ENCODE measurements around the gene KMT2B.
A peak's percentile ranks its signal among the peaks of the same experiment; 100 is the strongest.

KMT2B gene

DNA sequence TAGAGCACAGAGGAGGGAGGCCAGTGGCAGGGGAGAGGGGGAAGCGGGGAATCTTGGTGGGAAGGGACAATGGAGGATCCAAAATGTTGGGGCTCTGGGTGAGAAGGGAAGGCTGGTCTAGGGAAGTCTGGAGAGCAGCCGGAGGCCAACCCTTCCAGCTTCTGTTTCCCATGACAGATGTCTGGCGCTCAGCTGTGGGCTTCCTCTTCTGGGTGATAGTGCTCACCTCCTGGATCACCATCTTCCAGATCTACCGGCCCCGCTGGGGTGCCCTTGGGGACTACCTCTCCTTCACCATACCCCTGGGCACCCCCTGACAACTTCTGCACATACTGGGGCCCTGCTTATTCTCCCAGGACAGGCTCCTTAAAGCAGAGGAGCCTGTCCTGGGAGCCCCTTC, 28.7 kb downstream of the KMT2B start:
- Histone ChIP-seq H3K36me3 (ENCODE audit: insufficient read depth, low read length) (peaks cover 9% of the 10 kb centered on the region), H3K4me3 (ENCODE audit: low read length) (peak overlapping the region; percentile 72), H3K27ac (ENCODE audit: low read depth, low read length) (no peak overlapping the region), H3K4me1 (ENCODE audit: insufficient read depth, low read length) (no peaks in the 10 kb centered on the region; the same call in 1 of the 2 replicates), H3K9ac (ENCODE audit: low read depth, low read length) (no peak overlapping the region; the same call in 1 of the 2 replicates), H3K9me3 (ENCODE audit: insufficient read depth, low read depth, low read length) (no peaks in the 10 kb centered on the region), H3K27me3 (ENCODE audit: insufficient read depth, low read length) (no peaks in the 10 kb centered on the region)
- 94% methylated on average over 5 of the region's 5 CpGs for WGBS

DNA sequence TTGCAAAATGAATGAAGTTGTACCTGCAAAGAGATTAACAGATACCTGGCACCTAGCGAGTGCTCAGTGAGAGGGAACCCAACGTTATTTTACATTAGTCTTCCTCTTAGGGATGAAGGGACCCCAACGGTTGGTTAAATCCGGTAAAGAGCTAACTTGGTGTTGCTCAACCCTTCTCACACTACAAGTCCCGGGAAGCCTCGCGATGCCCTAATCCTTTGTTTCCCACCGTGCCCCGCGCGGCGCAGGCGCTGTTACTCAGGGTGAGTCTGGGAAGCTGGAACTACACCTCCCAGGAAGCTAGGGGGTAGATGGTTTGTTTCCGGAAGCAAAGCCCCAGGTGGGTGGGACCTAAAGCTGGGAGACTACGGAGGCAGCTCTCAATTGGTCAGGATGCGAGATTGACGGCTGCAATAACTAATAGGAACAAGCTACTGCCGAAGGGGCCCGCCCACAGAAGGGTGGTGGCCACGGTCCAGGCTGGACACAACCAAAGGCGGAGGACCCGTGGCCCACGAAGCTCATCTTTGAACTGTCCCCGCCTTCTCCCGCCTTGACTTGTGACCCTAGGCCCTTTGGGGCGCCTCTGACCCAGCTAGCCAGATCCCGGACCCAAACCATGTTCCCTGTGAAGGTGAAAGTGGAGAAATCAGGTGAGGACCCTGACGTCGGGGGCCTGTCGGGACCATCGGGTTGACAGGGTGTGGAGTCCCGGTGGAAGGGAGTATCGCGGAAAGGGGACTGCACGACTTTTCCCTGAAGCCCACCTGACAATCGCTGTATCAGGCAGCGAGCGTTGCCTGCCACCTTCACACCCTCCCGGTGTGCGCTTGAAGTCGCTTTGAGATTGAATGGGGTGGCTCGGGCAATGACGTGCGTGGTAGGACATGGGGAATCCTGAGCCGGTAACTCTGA, 30.6 kb downstream of the KMT2B start, which contains the start of gene LIN37:
LIN37 (plus strand) TSS at position 471 of the 915 bp plus-strand sequence; CDS start at position 620, 149 bp downstream.
- Histone ChIP-seq H3K36me3 (ENCODE audit: insufficient read depth, low read length) (peaks cover 3% of the 10 kb centered on the region; the same call in 1 of the 2 replicates), H3K9me3 (ENCODE audit: insufficient read depth, low read depth, low read length) (no peaks in the 10 kb centered on the region), H3K4me1 (ENCODE audit: insufficient read depth, low read length) (no peaks in the 10 kb centered on the region; the same call in 1 of the 2 replicates), H3K4me3 (ENCODE audit: low read length) (peak within 1 kb of the TSS; percentile 85), H3K27ac (ENCODE audit: low read depth, low read length) (0 out of 2 replicates have a peak within 1 kb of the TSS, but pooled peaks have one; percentile 36), H3K27me3 (ENCODE audit: insufficient read depth, low read length) (no peaks in the 10 kb centered on the region), H3K9ac (ENCODE audit: low read depth, low read length) (peak within 1 kb of the TSS; percentile 62)
- WGBS, result 2% methylated on average over 42 of the region's 45 CpGs

DNA sequence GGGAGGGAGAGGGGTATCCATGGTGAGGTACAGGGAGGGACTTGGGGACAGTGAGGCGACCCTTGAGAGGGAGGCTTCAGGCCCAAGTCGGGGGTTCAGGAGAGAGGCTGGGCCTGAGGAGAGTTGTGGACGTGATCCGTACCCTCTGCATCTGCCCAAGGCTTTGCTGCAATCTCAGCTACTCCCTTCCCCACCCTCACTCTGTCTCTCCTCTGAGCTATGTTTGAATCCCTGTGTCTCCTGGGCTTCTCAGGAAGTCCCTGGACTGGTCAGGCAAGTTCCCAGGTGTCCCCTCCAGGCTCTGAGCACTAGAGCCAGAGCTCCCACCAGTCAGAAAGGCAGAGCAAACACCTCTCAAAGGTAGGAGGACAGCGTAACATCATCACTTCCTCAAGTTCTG, 32.4 kb downstream of the KMT2B start:
- WGBS, result 95% methylated on average over 5 of the region's 5 CpGs
- Histone ChIP-seq H3K4me1 (ENCODE audit: insufficient read depth, low read length) (no peaks in the 10 kb centered on the region; the same call in 1 of the 2 replicates), H3K9me3 (ENCODE audit: insufficient read depth, low read depth, low read length) (no peaks in the 10 kb centered on the region), H3K36me3 (ENCODE audit: insufficient read depth, low read length) (peaks cover 3% of the 10 kb centered on the region; the same call in 1 of the 2 replicates), H3K27me3 (ENCODE audit: insufficient read depth, low read length) (peaks cover 3% of the 10 kb centered on the region), H3K9ac (ENCODE audit: low read depth, low read length) (no peak overlapping the region), H3K27ac (ENCODE audit: low read depth, low read length) (no peak overlapping the region), H3K4me3 (ENCODE audit: low read length) (no peak overlapping the region)

GRCh38 chr19:35751839-35752745, 34.3 kb downstream of the KMT2B start:
- Histone ChIP-seq H3K9me3 (ENCODE audit: insufficient read depth, low read depth, low read length) (no peaks in the 10 kb centered on the region), H3K9ac (ENCODE audit: low read depth, low read length) (no peak overlapping the region), H3K27ac (ENCODE audit: low read depth, low read length) (no peak overlapping the region), H3K27me3 (ENCODE audit: insufficient read depth, low read length) (peaks cover 19% of the 10 kb centered on the region), H3K36me3 (ENCODE audit: insufficient read depth, low read length) (no peaks in the 10 kb centered on the region; the same call in 1 of the 2 replicates), H3K4me1 (ENCODE audit: insufficient read depth, low read length) (peaks cover 7% of the 10 kb centered on the region; the same call in 1 of the 2 replicates), H3K4me3 (ENCODE audit: low read length) (no peak overlapping the region)
- 92% methylated on average over 13 of the region's 14 CpGs for WGBS

DNA sequence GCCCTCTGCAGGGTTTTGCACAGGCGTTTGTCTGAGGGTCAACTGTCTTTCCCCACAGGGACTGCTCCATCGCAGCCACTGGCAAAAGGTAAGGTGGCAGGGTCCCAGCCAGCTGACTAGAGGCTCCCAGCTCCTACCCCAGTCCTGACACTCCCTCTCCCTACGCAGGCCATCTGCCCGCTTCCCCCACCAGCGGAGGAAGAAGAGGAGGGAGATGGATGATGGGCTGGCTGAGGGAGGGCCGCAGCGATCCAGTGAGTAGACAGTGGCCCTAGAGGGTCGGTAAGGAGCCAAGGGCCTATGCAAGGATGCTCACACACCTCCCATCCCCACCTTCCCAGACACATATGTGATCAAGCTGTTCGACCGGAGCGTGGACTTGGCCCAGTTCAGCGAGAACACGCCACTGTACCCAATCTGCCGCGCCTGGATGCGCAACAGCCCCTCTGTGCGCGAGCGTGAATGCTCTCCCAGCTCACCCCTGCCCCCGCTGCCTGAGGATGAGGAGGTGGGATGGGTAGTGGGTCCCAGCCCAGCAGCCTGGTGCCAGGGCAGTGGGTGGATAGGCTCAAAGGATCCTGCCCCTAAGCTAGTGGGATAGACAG, 35.0 kb downstream of the KMT2B start:
- no peak overlapping the region for H3K4me3 ChIP-seq (ENCODE audit: low read length)
- whole genome bisulfite sequencing, result 95% methylated on average over 19 of the region's 20 CpGs

GRCh38 chr19:35753634-35754369, 36.0 kb downstream of the KMT2B start:
- H3K27me3 ChIP-seq (ENCODE audit: insufficient read depth, low read length), result peaks cover 19% of the 10 kb centered on the region
- H3K4me3 ChIP-seq (ENCODE audit: low read length), result no peak overlapping the region
- peaks cover 9% of the 10 kb centered on the region; the same call in 1 of the 2 replicates for H3K4me1 ChIP-seq (ENCODE audit: insufficient read depth, low read length)
- WGBS, result 94% methylated on average over 20 of the region's 20 CpGs
- no peak overlapping the region for H3K27ac ChIP-seq (ENCODE audit: low read depth, low read length)
- no peaks in the 10 kb centered on the region for H3K36me3 ChIP-seq (ENCODE audit: insufficient read depth, low read length)
- no peak overlapping the region for H3K9ac ChIP-seq (ENCODE audit: low read depth, low read length)
- H3K9me3 ChIP-seq (ENCODE audit: insufficient read depth, low read depth, low read length), result no peaks in the 10 kb centered on the region

More for the DNA sequence above, 35.0 kb downstream of the KMT2B start:
- Histone ChIP-seq H3K27ac (ENCODE audit: low read depth, low read length) (no peak overlapping the region), H3K4me1 (ENCODE audit: insufficient read depth, low read length) (peaks cover 9% of the 10 kb centered on the region; the same call in 1 of the 2 replicates), H3K36me3 (ENCODE audit: insufficient read depth, low read length) (no peaks in the 10 kb centered on the region), H3K9me3 (ENCODE audit: insufficient read depth, low read depth, low read length) (no peaks in the 10 kb centered on the region), H3K9ac (ENCODE audit: low read depth, low read length) (no peak overlapping the region), H3K27me3 (ENCODE audit: insufficient read depth, low read length) (peaks cover 19% of the 10 kb centered on the region)

DNA sequence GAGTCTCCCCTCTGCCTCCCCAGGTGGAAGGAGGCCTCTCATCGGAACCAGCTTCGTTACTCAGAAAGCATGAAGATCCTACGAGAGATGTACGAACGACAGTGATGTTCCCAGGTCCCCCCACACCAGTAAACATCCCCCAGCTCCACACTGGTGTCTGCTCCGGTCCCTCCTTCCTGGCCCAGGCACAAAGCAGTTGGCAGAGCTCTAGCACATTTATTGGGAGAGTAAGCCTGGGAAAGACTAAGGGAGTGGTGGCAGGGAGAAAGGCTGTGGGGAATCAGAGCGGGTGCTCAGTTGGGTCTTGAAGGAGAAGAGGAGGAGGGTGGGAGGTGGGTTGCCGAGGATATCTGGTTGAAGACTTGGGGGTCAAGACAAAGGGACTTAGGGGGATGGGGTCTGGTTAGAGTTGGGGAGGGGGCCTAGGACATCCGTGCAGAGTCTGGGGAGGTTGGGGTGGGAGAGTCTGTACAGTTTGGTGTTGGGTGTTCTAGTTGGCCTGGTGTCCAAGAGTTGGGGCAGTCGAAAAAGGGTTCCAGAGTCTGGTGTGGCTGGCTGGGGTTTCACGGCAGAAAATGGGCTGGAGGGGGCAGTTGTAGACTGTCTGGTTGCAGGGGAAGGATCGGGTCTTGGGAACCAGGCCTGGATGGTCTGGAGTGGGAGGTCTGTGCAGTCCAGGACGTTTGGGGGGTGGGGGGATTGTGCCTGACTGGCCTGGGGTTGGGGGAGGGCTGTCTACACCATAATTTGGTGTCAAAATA, 36.7 kb downstream of the KMT2B start:
- 88% methylated on average over 13 of the region's 13 CpGs for WGBS
- H3K27ac ChIP-seq (ENCODE audit: low read depth, low read length), result no peak overlapping the region
- no peaks in the 10 kb centered on the region for H3K9me3 ChIP-seq (ENCODE audit: insufficient read depth, low read depth, low read length)

GRCh38 chr19:35755131-35755549, 37.3 kb downstream of the KMT2B start:
- H3K4me1 ChIP-seq (ENCODE audit: insufficient read depth, low read length), result peaks cover 9% of the 10 kb centered on the region; the same call in 1 of the 2 replicates
- H3K27ac ChIP-seq (ENCODE audit: low read depth, low read length), result no peak overlapping the region
- H3K27me3 ChIP-seq (ENCODE audit: insufficient read depth, low read length), result peaks cover 19% of the 10 kb centered on the region
- no peaks in the 10 kb centered on the region for H3K9me3 ChIP-seq (ENCODE audit: insufficient read depth, low read depth, low read length)
- 41% methylated on average over 17 of the region's 17 CpGs for WGBS
- peak overlapping the region; percentile 3; the same call in 1 of the 2 replicates for H3K9ac ChIP-seq (ENCODE audit: low read depth, low read length)
- H3K36me3 ChIP-seq (ENCODE audit: insufficient read depth, low read length), result peaks cover 3% of the 10 kb centered on the region; the same call in 1 of the 2 replicates
- H3K4me3 ChIP-seq (ENCODE audit: low read length), result peak overlapping the region; percentile 56

More for the DNA sequence above, 36.7 kb downstream of the KMT2B start:
- peaks cover 19% of the 10 kb centered on the region for H3K27me3 ChIP-seq (ENCODE audit: insufficient read depth, low read length)
- H3K36me3 ChIP-seq (ENCODE audit: insufficient read depth, low read length), result no peaks in the 10 kb centered on the region
- no peak overlapping the region for H3K4me3 ChIP-seq (ENCODE audit: low read length)
- peaks cover 9% of the 10 kb centered on the region; the same call in 1 of the 2 replicates for H3K4me1 ChIP-seq (ENCODE audit: insufficient read depth, low read length)
- H3K9ac ChIP-seq (ENCODE audit: low read depth, low read length), result no peak overlapping the region

DNA sequence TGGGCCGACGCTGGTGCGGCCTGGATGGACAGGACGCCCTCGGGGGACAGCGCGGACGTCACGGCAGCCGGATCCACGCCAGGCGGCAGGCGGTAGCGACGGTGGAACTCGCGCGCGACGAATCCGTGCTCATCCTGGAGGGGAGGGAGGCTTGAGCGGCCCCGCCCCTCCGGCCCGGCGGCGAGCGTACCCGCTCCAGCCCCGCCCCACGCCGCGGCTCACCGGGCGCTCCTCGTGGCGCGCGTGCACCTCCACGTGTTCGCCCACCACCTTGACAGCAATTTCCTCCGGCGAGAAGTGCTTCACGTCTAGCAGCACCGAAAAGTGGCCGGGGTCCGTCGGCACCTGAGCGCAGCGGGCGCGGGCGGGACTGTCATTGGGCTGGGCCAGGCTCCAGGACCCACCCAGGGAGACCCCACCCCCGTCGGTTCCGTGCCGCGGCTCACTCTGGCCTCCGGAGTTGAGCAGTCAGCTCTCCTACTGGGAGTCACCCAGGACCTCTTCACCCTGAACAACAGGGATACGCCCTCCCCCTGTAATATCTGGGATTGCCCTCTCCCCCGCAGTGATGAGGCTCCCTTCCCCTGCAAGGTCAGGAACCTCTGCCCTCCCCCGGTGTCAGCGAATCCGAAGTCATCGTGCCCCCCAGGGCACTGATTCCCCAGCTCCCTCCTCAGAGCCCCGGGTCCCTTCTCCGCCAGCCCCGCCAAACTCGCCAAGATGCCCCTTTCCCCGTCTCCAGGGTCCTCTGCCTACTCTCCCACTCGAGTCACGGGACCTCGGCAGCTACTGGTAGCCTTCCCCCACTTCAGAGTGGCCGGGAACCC, 38.0 kb downstream of the KMT2B start:
- Histone ChIP-seq H3K27me3 (ENCODE audit: insufficient read depth, low read length) (peaks cover 19% of the 10 kb centered on the region), H3K9me3 (ENCODE audit: insufficient read depth, low read depth, low read length) (no peaks in the 10 kb centered on the region), H3K36me3 (ENCODE audit: insufficient read depth, low read length) (peaks cover 9% of the 10 kb centered on the region), H3K4me3 (ENCODE audit: low read length) (peak overlapping the region; percentile 56), H3K9ac (ENCODE audit: low read depth, low read length) (peak overlapping the region; percentile 3; the same call in 1 of the 2 replicates), H3K27ac (ENCODE audit: low read depth, low read length) (no peak overlapping the region), H3K4me1 (ENCODE audit: insufficient read depth, low read length) (peaks cover 9% of the 10 kb centered on the region; the same call in 1 of the 2 replicates)
- 7% methylated on average over 74 of the region's 74 CpGs for WGBS

All from HUES64 (cell line).